H7 (cell line): ENCODE data around the gene KIF3B. TPM values are rescaled to one million over a fixed set of nuclear protein-coding genes. Genes with fewer than 3 reads are reported as not detected.
"Not testable (repeated sequence)": the region's sequence is repeated elsewhere in the genome, so short reads cannot be mapped to it uniquely, and the experiment has no call there.

ENCODE experiments used
- DNase-seq: peaks from one replicate; pipeline ENCODE4 v3.0.0; 2012
- H3K27me3 ChIP-seq: 2 replicates; pipeline ENCODE4 v1.6.0; 2011; ENCODE audit warnings: mild to moderate bottlenecking, low read length; ENCODE audit not compliant: control insufficient read depth, insufficient read depth
- H3K36me3 ChIP-seq: replicated peaks from 2 replicates; pipeline ENCODE4 v1.5.1; 2011; ENCODE audit warnings: low read length; ENCODE audit not compliant: control insufficient read depth, insufficient read depth
- H3K4me3 ChIP-seq: 2 replicates; pipeline ENCODE4 v1.5.1; 2011; ENCODE audit warnings: low read depth, mild to moderate bottlenecking, control low read depth, low read length, moderate library complexity; ENCODE audit not compliant: insufficient read depth
- total RNA-seq: library from RNA; depleted of rRNA; stranded (reverse); fragments of >200 nt; shearing (Covaris generic); gene quantifications from 2 replicates; pipeline ENCODE4 v1.2.3, GENCODE V29; 2014; rRNA removed

The KIF3B gene
- total RNA-seq, 1 experiment from 2014 or later: 9.5 TPM

- DNase-seq, H3K36me3 ChIP-seq, H3K4me3 ChIP-seq, H3K27me3 ChIP-seq: not testable (repeated sequence)
These were observed 102.6 kb downstream of the KIF3B start for GRCh38 chr20:32380037-32380436.

GRCh38 chr20:32380745-32381144 lies 103.3 kb downstream of the KIF3B start:
- Histone ChIP-seq H3K36me3 (no peaks in the 10 kb centered on the region), H3K27me3 (no peaks in the 10 kb centered on the region), H3K4me3 (no peak overlapping the region)
- DNase-seq: no peak

- no peak for DNase-seq
- H3K36me3 ChIP-seq: no peaks in the 10 kb centered on the region
- no peak overlapping the region for H3K4me3 ChIP-seq
- no peaks in the 10 kb centered on the region for H3K27me3 ChIP-seq
These were observed 104.9 kb downstream of the KIF3B start for GRCh38 chr20:32382102-32382950.

GRCh38 chr20:32383441-32383840 lies 106.0 kb downstream of the KIF3B start:
- H3K36me3 ChIP-seq, H3K27me3 ChIP-seq, H3K4me3 ChIP-seq, DNase-seq: not testable (repeated sequence)

Other genes starting within 250 kb of the KIF3B start
- 0.70 and 0.76 TPM in 2 replicates for gene HCK, start 225.4 kb upstream of the KIF3B start, total RNA-seq
- 36.9 and 41.9 TPM in 2 replicates for gene TM9SF4, start 167.9 kb upstream of the KIF3B start, total RNA-seq
- 8.5 and 10.0 TPM in 2 replicates for gene PLAGL2, start 69.9 kb upstream of the KIF3B start, total RNA-seq
- gene POFUT1, start 69.8 kb upstream of the KIF3B start, total RNA-seq: 25.9 and 40.3 TPM in 2 replicates
- gene ASXL1, start 80.7 kb downstream of the KIF3B start, total RNA-seq: 12.5 and 14.3 TPM in 2 replicates